H1 (cell line): ENCODE results near the gene CXCL14. TPM values are rescaled to one million over a fixed set of nuclear protein-coding genes. Genes with fewer than 3 reads are reported as not detected.

ENCODE experiments used
- CTBP2 ChIP-seq: IDR thresholded peaks from 2 replicates; pipeline ENCODE4 v1.7.0; 2011; ENCODE audit warnings: borderline replicate concordance, mild to moderate bottlenecking, moderate library complexity, mixed read lengths, low read length; ENCODE audit not compliant: insufficient read depth, insufficient read length
- EP300 ChIP-seq, 2 experiments: IDR thresholded peaks; 1 replicate in 1 of 2; 2 replicates in 1 of 2; pipeline ENCODE4 v1.6.1; 2011 to 2012; ENCODE audit warnings: low read depth in 2 of 2, low read length in 2 of 2, mild to moderate bottlenecking in 2 of 2, borderline replicate concordance in 1 of 2, inconsistent platforms in 1 of 2, moderate library complexity in 1 of 2
- HDAC2 ChIP-seq, 2 experiments: fragments of 300-600 bp in 1 of 2; sonication (generic) in 1 of 2; IDR thresholded peaks; 2 replicates each; pipeline ENCODE4 v1.6.1; 2011 to 2012; ENCODE audit warnings: low read depth in 2 of 2, low read length in 2 of 2, mild to moderate bottlenecking in 2 of 2, moderate library complexity in 2 of 2, borderline replicate concordance in 1 of 2, inconsistent platforms in 1 of 2
- KDM5A ChIP-seq: fragments of 200-600 bp; IDR thresholded peaks from 2 replicates; pipeline ENCODE4 v1.7.1; 2012; ENCODE audit warnings: mild to moderate bottlenecking, low read length, inconsistent platforms, mixed read lengths
- POU5F1 ChIP-seq: IDR thresholded peaks from 2 replicates; pipeline ENCODE4 v1.6.1; 2011; ENCODE audit warnings: low read depth, mild to moderate bottlenecking, low read length, moderate library complexity
- RFX5 ChIP-seq: IDR thresholded peaks from 2 replicates; pipeline ENCODE4 v1.6.1; 2011; ENCODE audit warnings: low read depth, low read length, improper control_type of control experiment, borderline replicate concordance
- SRF ChIP-seq: IDR thresholded peaks from 2 replicates; pipeline ENCODE4 v1.6.1; 2011; ENCODE audit warnings: mild to moderate bottlenecking, low read depth, low read length, moderate library complexity
- polyA plus RNA-seq, 7 experiments: library from polyadenylated mRNA; depleted of rRNA in 3 of 7; stranded (reverse) in 5 of 7; unstranded in 2 of 7; fragments of >200 nt in 5 of 7; fragments of 200-250 nt in 2 of 7; gene quantifications; 1 replicate in 5 of 7; 2 replicates in 1 of 7; 4 replicates in 1 of 7; pipeline versions ENCODE4 v1.2.1 to v1.2.3, GENCODE V29; 2011 to 2013; ENCODE audit warnings: missing spikeins in 2 of 7, mixed read lengths in 2 of 7
- total RNA-seq: library from RNA; stranded (reverse); fragmentation: NEBNext Ultra II Directional; extraction: Animal tissue kit (Norgen Biotek cat#: 25700); gene quantifications from 2 replicates; pipeline ENCODE4 v1.2.1, GENCODE V29; 2021

CXCL14 gene
- total and polyA plus RNA-seq, 2 of the 8 experiments (the other 6 are each of a cell fraction or from before 2014, with no cell fraction given), result 1.5 to 1.8 TPM

DNA sequence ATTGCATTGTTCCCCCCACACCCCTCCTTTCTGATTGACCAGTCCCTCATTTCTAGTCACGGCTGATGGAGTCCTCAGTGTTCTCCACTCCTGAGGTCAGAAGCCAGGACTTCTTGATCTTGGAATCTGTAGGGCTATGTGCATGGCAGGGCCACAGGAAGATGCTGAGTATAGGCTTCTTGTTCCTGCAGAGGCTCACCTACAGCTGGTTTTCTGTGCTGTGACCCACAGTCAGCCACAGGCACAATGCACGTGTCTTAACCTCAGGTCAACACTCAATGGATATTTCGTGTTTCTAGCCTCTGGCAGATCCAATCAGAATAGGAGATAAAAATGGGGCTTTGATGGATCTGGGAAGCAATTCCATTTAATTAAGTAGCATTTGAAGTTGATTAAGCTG, 14.3 kb upstream of the CXCL14 start (continued):
- TF ChIP-seq HDAC2 (IDR thresholded peaks at IDR 0.05; ENCODE audit: borderline replicate concordance in 1 of 2, low read depth in 2 of 2, low read length in 2 of 2) (no peak), SRF (no peak), EP300 (IDR thresholded peaks at IDR 0.05; ENCODE audit: borderline replicate concordance in 1 of 2, low read depth in 2 of 2, low read length in 2 of 2) (no peak), CTBP2 (no peak), POU5F1 (no peak), KDM5A (no peak), RFX5 (no peak)
- TF ChIP-seq, all 59 proteins: peak for 0
